CD4-positive, alpha-beta T cell treated with Interleukin-12 subunit alpha and Interleukin-12 subunit beta, for 1 hour (primary cell): Measurements from ENCODE around the gene EEF1AKMT4.

Source experiments
- DNase-seq: peaks from one replicate; pipeline ENCODE4 v3.0.0-alpha.2; 2020

Gene EEF1AKMT4

DNA sequence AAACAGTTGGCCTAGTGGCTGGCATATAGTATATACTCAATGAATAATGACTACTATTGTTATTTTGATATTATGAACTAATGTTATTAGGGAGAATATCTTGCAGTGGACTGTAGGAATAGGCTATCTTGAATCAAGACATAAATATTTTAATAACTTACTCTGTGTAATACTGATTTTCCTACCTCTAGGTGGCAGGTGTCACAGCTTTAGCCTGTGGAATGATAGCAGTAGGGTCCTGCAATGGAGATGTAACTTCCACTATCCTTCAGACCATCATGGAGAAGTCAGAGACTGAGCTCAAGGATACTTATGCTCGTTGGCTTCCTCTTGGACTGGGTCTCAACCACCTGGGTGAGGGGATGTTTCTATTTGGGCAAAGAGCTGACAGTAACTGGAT lies 56.1 kb downstream of the EEF1AKMT4 start:
- DNase-seq = no peak

DNA sequence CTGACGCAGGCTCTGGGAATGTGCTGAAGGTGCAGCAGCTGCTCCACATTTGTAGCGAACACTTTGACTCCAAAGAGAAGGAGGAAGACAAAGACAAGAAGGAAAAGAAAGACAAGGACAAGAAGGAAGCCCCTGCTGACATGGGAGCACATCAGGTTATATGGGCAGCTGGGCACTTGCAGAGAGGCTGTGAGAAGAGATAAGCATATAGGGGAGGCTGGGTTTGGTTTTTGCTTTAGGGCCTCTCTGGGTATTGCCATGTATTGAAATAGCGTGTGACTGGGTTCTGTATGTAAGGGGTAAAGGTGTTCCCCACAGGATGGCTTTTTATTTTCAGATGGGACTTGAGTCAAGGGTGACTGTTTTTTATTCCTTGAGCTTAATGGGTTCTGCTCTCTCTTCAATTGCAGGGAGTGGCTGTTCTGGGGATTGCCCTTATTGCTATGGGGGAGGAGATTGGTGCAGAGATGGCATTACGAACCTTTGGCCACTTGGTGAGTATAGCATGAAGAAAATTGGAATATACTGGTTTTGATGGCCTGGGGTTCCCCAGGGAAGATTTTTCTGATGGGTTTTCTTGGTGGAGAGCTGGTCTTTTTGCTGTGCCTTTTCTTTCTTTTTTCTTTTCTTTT lies 57.0 kb downstream of the EEF1AKMT4 start:
- DNase-seq = no peak

DNA sequence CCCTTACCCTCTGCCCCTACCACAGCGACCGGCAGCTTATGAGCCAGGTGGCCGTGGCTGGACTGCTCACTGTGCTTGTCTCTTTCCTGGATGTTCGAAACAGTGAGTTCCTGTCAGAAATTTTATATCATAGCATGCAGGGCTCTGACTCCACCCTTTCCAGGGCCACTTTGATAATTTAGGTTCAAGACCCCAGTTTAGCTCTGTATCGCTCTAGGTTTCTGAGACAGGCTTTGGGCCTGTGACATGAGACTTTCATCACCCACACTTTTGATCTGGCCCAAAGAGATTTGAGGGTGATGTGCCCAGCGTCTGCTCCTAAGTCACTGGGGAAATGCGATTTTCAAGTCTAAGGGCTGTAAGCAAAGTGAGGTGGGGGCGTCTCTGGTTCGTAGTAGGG lies 58.4 kb downstream of the EEF1AKMT4 start:
- DNase-seq = no peak
